KG1 (cell line): Measurements from ENCODE around the gene CDK2.
A peak's percentile ranks its signal among the peaks of the same experiment; 100 is the strongest.
"Not testable (repeated sequence)": the region's sequence is repeated elsewhere in the genome, so short reads cannot be mapped to it uniquely, and the experiment has no call there.

ENCODE experiments used
- DNase-seq: peaks from one replicate; lab custom pipeline; 2025; lab: John Stamatoyannopoulos, UW

CDK2 gene

DNA sequence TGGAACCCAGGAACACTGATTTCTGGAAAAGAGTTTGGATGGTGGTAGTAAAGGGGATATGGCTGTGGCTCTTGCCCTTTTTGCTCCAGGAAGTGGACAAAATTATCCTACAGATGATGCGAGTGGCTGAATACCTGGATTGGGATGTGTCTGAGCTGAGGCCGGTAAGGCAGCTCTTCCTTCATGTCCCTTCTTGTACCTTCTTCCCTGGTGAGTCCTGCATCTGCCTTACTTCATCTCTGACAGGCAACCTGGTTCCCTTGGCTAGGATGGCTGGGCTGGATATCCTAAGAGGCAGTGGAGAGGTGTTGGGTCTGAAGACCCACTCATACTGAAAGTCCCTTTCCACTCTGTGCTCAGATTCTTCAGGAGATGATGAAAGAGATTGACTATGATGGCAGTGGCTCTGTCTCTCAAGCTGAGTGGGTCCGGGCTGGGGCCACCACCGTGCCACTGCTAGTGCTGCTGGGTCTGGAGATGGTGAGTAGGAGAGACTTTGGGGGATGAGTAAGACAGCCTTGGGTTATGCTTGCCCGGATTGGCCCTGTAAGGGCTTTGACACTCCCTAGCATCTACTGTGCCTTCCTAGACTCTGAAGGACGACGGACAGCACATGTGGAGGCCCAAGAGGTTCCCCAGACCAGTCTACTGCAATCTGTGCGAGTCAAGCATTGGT lies 27.7 kb upstream of the CDK2 start:
- DNase-seq = no peak

DNA sequence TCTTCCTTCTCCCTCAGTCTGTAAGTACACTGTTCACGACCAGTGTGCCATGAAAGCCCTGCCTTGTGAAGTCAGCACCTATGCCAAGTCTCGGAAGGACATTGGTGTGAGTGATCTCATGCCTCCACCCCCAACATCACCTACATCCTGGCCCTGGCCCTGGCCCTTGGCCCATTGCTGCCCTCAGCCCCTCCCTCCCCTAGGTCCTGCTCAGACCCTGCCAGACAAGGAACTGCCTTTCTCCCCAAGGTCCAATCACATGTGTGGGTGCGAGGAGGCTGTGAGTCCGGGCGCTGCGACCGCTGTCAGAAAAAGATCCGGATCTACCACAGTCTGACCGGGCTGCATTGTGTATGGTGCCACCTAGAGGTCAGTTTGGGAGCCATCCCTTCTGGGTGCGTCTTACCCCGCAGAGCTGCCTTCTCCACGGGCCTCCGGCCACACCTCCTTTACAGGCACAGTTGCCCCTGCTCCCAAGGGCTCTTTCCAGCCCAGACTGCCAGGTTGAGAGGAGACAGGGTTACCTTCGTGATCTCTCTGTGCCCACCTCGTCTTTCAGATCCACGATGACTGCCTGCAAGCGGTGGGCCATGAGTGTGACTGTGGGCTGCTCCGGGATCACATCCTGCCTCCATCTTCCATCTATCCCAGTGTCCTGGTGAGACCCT lies 26.4 kb upstream of the CDK2 start:
- DNase-seq = peak; percentile 28

DNA sequence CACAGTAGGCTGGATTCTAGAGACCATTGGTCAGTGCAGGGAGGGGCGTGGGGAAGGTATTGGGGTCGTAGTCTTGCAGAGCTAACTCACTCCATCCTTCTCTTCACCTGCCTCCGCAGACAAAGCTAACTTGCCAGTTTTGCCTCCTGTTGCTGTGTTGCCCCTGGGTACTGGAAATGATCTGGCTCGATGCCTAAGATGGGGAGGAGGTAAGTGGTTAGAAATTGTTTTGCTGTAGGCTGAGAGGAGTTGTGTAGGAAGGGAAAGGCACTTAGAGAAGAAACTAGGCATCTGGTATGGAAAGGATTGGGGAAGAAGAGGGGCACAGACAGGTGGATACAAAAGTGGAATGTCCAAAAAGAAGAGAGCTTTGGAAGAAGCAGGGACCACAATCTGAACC lies 24.6 kb upstream of the CDK2 start:
- DNase-seq = no peak

DNA sequence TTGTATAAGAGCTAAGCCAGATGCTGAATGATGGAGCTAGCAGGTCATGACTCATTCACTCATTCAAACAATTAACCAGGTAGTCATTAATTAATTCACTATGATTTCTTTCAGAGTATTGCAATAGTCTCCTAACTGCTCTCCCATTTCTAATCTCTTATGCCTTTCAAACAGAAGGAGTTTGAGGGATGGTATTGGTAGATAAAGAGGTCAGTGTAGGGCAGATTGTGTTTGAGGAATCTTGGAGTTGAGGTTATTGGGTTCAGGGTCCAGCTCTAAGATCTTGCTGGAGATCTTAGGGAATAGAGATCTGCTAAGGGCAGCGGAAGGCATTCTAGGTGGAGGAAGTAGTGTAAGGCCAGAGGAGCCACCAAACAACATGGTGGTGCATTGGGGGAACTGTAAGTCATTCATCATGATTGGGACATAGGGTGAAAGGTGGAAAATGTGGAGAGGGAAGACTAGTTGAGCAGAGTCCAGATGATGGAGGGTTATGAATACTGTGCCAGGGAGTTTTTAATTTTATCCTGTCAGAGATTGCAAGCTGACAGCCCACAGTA lies 24.0 kb upstream of the CDK2 start:
- no peak for DNase-seq

DNA sequence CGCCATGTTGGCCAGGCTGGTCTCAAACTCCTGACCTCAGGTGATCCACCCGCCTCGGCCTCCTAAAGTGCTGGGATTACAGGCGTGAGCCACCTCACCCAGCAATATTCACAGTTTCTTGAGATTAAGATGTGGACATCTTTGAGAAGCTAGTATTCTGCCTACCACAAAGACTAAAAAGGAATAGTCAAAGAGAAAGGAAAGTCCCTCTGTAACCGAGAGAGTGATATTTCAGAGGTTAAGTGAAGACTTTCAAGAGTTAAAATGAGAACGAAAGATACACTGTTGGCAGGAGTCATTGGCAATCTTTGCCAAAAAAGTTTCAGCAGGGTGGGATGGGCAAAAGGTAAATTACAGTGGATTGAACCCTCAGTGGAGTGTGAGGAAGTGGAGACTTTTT lies 20.1 kb upstream of the CDK2 start:
- no peak for DNase-seq

DNA sequence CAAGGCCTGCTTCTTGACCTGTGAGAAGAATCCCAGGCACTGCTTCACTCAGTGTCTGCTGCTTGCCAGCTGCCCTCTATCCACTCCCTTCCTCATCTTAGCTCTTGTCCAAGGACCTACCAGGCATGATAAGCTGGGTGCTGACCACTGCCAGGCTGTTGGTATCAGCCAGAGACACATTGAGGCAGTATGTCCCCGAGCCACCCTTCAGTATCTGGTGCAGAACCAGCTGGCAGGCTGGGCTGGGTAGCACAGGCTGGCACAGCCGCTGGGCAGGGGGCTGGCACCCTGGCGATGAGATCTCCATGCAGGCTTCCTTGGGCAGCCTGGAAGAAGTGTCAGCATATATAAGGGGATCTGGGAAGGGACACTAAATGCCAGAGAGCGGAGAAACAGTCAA lies 11.3 kb upstream of the CDK2 start:
- no peak for DNase-seq

DNA sequence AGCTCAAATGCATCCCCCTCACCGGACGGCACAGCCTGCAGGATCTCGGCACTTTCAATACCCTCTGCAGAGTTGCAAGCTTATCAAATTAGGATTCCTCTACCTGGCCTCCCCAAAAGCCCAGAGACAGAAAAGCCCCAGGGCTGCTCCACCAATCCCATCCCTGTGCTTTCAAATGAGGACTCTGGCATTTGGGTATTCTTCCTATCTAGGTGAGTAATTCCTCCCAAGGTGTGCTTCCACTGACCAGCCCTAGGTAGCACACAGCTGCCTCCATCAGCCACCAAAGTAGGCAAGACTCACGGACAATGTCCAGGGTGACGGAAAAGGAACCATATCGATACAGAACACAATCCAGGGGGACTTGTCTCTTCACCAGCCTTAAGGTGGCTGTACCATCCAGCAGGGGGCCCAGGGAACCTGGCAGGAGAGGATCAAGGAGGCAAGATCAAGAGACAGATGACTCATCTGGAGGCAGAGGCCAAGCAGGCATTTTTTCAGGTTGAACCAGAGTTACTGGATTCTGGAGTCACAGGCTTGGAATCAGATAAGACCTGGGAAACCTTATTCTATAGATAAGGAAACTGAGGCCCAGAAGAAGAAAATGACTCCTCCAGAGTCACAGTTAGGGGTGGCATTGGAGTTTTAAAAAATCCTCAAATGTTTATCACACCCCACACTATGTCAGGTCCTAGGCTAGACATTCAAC lies 10.7 kb upstream of the CDK2 start:
- no peak for DNase-seq

DNA sequence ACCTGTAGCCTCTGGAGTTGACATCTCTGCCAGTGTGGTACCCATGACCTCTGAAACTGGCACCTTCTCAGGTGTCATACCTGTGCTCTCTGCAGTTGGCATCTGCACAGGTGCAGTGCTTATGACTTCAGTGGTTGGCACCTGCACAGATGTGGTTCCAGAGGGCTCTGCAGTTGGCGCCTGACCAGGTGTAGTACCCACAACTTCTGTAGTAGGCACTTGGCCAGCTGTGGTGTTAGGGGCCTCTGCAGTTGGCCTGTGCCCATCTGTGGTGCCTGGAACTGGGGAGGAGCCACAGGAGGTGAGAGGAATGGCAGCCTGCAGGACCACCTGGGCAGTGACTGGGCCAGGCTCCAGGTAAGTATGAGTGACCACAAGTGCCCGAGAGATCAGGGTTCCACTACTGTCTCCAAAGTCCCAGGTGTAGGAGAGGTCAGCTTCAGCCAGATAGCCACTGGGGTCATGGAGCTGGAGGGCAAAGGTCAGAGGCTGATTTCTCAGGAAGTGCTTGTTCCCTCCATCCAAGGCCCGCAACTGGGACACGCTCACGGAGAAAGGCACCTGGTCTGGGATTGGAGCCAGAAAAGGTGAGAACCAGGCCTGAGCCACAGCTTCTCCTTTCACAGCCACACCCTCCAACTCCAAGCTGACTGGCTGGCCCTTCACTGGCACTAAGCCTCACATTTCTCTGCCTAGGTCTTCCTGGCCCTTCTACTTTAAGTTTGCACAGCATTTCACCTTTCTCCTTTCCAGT lies 9.3 kb upstream of the CDK2 start:
- DNase-seq = no peak

DNA sequence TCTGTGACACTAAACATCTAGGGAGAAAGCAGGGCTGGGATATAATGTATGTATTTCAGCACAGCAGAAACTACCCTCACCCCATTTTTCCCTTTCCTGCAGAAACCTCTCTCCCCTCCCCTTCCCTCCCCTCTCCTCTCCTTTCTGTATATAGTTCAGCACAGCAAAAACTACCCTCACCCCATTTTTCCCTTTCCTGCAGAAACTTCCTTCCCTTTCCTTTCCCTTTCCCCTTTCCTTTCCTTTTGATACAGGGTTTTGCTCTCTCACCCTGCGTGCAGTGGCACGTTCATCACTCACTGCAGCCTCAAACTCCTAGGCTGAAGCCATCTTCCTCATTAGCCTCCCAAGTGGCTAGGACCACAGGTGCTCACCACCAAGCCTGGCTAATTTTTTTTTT lies 2.9 kb upstream of the CDK2 start:
- no peak for DNase-seq

DNA sequence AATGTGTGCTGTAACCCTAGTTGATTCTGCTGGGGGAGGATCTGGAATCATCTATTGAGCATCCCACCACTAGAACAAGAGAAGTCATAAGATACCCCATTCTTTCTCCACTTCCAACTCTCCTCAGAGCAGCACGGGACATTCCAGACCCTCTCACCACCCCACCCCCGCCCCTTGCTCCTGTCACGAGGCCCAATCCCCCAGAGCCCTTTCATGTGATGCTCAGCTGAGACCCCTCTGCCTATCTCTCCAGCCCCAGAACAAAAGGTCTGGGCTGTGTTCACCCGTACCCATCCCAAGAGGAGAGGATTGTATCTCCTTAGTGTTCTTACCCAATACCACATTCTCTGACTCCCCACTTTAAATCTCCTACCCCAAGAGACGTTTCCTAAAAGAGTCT lies 1.4 kb upstream of the CDK2 start:
- DNase-seq = no peak

DNA sequence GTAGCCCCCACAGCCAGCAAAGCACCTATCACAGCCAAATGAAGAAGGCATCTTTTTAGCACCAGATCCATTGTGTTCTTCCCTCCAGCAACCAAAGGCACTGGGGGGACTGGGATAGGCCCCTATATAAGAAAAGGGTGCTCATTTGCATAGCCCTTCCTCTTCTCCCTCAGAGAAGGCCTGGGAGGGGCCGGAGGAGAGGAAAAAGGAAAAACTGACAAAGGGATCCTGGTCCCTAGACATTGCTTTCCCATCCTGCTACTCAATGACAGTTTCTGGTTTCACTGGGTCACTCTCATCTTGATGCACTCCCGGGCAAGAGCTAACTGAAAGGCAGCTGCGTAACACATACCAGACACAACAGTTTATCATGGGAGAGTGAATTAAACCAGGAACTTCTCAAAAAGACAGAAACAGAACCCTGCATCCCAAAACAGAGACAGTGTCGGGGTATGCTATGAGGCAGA lies 656 bp upstream of the CDK2 start, which contains the start of gene PMEL:
PMEL (minus strand) TSS at position 102 of the 467 bp plus-strand sequence; CDS start at position 71, 31 bp downstream.
- DNase-seq = no peak

DNA sequence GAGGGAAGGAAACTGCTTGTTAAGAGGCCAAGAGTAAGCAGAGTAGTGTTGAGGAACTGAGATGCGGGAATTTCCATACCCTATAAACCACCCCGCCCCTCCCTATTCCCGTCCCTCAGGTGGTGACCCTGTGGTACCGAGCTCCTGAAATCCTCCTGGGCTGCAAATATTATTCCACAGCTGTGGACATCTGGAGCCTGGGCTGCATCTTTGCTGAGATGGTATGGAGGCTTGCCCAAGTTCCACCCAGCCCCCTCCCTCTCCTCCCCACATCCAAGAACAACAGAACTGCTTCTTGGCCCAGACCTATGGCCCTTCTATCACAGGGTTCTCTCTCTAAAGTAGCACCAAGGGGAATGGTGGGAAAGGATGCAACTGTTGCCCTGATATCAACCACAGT lies 2.7 kb downstream of the CDK2 start:
- DNase-seq = no peak

DNA sequence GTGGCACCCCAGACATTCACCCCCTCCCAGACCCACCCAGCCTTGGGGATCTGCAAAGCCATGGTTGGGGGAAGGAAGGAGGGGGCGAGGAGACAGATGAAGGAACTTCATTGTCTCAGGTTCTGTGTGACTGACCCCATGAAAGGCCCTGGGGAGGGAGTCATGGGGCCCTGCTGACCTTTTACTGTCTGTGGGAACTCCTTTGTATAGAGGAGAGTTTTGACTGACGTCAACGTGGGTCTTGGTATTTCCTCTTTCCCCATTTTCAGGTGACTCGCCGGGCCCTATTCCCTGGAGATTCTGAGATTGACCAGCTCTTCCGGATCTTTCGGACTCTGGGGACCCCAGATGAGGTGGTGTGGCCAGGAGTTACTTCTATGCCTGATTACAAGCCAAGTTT lies 4.1 kb downstream of the CDK2 start:
- DNase-seq = no peak

DNA sequence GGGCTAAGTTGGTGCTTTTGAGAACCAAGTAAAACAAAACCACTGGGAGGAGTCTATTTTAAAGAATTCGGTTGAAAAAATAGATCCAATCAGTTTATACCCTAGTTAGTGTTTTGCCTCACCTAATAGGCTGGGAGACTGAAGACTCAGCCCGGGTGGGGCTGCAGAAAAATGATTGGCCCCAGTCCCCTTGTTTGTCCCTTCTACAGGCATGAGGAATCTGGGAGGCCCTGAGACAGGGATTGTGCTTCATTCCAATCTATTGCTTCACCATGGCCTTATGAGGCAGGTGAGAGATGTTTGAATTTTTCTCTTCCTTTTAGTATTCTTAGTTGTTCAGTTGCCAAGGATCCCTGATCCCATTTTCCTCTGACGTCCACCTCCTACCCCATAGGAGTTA lies 5.4 kb downstream of the CDK2 start:
- no peak for DNase-seq

DNA sequence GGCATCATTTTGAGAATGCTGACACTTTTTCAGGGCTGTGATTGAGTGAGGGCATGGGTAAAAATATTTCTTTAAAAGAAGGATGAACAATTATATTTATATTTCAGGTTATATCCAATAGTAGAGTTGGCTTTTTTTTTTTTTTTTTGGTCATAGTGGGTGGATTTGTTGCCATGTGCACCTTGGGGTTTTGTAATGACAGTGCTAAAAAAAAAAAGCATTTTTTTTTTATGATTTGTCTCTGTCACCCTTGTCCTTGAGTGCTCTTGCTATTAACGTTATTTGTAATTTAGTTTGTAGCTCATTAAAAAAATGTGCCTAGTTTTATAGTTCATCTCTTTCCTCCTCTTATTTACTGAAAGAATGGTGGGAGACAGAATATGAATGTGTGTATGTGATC lies 5.8 kb downstream of the CDK2 start:
- no peak for DNase-seq

DNA sequence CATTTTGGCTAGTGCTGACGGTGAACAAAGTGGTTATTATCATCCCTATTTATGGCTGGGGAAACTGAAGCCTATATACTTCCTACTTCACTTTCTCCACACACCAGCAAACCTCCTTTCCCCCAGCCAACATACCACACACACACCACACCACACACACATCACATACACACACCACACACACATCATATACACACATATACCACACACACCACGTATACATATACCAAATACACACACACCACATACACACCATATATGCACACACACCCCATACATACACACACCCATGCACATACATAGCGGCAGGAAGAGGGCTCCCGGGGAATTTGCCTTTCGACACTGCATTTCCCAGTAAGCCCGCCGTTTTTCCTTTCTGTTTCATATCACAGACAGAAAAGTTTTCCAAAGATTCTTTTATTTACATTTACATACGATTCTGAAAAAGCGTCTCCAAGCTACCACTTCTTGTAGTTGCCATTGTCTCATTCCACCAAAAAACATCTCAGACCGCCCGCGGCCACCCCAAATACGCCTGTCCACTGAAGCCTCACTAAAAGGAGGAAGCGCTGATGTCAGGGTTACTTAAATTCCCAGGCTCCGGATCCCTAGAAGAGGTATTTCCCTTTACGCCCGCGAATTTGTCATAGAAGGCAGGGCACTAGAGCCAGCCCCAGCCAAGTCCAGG lies 6.4 kb downstream of the CDK2 start:
- DNase-seq = no peak

DNA sequence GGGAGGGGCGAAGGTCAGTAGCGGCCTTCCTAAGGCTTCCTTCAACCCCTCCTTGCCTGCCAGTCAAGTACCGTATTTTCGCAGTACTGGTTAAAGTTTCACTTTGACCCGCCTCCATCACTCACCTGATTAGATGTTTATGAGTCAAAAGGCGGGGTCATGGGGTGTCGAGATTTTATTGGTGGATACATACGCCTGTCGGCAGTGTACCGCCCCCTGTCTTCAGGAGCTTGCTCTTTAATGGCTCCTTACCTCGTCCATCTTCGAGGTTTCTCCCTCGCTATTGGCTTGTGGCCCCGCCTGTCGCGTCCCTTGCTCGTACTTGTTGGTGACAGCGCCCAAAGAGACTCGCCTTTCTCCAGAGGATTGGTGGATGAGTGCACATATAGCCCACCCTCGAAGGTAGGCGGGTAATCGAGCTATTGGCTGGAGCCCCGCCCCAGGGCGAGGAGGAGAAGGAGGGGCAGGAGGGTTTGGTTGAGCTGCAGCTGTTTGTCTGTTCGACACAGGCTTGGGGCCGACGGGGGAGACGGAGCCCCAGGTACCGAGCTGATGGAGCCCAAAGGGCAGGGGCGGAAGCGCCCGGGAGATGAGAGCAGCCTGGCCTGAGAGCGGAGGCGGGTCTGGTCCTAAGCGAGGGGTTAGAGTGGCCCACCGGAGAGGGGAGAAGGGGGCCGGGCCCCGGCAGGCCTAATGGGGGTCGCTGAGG lies 7.1 kb downstream of the CDK2 start, which contains the start of gene RAB5B:
RAB5B (plus strand) TSS at position 480 of the 709 bp plus-strand sequence. CDS start 12,883 bp downstream, outside the sequence.
- peak; percentile 85 for DNase-seq

DNA sequence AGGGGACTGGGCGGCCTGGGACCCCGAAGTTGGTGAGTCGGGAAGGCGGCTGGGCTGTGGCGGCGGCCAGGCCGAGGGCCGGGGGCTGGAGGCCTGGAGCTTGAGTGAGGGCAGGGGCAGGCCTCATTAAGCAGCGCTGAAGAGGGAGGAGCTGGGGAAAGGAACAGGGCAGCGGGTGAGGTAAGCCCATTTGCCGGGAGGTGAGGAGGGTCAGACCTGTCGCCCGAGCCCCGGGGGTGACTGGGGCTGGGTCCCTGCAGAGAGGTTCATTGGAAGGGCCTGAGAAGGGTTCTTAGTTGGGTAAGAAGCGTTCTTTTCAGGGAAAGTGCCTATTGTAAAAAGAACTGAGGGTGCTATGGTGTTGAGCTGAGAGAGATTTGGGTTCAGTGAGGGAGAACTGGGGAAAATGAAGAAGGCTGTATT lies 7.7 kb downstream of the CDK2 start:
- DNase-seq = no peak

DNA sequence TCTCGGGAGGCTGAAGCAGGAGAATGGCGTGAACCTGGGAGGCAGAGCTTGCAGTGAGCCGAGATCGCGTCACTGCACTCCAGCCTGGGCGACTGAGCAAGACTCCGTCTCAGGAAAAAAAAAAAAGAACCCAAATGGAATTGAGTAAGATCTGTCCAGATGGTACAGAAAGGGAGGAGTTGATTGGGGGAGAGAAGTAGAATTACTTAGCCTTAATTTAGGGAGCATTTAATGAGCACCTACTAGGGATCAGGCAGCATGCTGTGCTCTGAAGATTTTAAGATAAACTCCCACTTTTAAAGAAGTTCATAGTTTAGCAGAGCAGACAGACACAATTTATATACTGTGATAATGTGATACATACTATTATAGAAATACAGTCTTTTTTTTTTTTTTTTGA lies 11.8 kb downstream of the CDK2 start:
- no peak for DNase-seq

DNA sequence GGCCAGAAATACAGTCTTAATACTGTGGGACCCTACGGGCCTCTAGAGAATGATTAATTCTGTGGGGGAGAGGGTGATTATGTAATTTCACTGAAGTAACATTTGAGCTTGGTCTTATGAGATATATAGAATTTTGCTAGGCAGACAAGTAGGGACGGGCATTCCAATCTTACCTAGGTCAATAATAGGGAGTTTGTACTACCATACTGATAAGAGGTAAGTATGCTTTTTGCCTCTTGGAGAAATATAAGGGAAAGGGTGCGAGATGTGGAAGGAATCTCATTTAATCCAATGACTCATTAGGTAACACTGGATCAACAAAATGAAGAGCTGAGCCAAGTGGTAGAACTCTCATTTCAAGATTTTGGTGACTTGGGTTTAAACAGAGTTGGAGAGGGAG lies 12.4 kb downstream of the CDK2 start:
- no peak for DNase-seq

DNA sequence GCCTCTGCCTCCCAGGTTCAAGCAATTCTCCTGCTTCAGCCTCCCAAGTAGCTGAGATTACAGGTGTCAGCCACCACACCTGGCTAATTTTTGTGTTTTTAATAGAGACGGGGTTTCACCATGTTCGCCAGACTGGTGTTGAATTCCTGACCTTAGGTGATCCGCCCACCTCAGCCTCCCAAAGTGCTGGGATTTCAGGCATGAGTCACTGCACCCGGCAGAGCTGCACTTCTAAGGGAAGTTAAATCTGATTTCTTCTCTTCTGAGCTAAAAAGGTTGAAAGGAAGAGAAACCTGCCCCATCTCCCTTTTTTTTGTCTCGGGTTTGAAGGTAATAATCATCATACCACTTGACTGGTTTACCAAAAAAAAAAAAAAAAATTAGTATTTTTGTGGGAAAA lies 15.3 kb downstream of the CDK2 start:
- not testable (repeated sequence) for DNase-seq
